NCI-H2227 (cell line): ENCODE results near the gene TMEM62.

Source experiments
- DNase-seq: peaks from one replicate; lab custom pipeline; 2025; ENCODE audit not compliant: unreplicated experiment; lab: John Stamatoyannopoulos, UW

TMEM62 gene

DNA sequence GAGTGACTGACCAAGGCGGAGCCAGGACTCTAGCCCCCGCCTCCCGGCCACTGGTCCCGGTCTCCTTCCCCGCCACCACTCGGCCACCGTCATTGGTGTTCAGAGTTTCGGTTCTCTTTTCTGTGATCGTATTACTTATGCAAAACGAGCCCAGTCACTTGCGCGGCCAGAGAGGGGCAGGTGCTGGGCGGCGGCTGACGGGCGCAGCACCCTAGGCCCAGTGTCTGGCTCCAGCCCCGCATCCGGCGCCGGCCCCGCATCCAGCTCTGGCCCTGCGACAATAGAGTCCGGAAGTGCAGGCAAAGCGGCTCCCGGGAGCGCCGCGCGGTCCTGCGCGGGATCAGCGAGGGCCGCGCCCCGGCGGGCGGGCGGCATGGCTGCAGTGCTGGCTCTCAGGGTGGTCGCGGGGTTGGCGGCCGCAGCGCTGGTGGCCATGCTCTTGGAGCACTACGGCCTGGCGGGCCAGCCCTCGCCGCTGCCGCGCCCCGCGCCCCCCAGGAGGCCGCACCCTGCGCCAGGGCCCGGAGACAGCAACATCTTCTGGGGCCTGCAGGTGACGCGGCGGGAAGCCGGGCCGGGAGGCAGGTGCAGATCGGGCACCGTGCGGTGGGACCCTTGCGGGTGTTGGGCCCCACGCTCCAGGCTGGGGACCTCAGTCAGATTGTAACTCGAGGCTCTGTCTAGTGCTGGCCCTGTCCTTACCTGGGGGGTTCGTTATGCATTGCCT lies at the start of gene TMEM62:
TMEM62 (plus strand) TSS at position 157 of the 727 bp plus-strand sequence; CDS start at position 374, 217 bp downstream.
- peak; percentile 64 for DNase-seq

DNA sequence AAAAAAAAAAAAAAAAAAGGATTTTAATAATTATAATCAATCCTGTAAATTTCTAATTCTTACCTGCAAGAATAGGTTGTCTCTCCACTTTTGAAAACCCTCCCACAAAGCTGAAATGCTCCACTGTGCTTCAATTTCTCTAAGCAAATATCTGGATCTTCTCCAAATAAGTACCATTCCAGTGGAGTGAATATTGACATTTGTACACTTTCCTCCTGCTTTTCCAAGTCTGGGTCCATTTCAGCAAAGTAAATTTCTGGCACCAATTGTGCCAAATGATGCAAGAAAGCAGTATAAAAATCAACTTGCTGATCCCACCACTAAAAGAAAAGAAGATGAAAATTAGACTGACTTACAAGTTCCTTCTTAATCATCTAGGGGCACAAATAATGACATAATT lies 47.5 kb upstream of the TMEM62 start:
- DNase-seq, result no peak

DNA sequence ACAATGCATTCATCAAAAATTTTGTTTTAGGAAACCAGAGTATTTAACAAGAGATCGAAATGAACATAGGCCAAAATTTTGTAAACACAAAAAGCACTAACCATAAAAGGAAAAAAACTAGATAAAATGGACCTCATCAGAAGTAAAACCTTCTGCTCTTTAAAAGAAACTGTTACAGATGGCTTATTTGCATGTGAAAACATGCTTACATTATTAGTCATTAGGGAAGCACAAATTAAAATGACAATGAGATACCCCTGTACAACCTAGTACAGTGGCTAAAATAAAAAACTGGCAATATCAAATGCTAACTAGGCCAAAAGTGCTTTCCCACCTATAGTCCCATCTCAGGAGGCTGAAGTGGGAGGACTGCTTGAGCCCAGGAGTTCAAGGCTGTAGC lies 46.8 kb upstream of the TMEM62 start:
- DNase-seq, result no peak

DNA sequence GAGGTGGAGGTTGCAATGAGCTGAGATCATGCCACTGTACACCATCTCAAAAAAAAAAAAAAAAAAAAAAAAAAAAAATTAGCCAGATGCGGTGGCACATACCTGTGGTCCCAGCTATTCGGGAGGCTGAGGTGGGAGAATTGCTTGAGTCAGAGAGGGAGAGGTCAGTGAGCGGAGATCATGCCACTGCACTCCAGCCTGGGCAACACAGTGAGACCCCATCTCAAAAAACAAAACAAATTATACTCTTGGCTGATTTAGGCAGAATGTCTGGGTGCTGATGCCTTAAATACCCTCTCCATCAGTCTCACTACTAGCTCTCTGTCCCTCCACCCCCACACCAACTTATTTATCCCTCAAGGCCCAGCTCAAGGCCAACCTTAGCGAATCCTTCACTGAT lies 41.5 kb upstream of the TMEM62 start:
- DNase-seq, result no peak

DNA sequence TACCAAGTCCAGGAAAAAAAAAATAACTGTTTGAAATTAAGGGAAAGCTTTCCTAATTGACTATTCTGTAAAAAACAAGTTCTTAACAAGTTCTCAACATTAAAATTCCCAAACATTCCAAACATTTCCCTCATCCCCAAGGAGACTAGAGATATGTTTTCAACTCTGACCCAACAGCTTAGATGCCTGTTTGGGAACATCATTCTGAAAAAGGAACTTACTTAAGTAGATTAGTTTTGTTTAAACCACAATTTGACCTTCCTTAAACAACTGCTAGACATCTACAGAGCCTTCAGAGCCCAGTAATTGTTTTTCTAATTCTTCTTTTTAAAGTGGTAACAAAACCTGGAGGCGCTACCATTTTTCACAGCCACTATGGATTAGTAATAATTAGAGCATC lies 40.4 kb upstream of the TMEM62 start:
- no peak for DNase-seq

DNA sequence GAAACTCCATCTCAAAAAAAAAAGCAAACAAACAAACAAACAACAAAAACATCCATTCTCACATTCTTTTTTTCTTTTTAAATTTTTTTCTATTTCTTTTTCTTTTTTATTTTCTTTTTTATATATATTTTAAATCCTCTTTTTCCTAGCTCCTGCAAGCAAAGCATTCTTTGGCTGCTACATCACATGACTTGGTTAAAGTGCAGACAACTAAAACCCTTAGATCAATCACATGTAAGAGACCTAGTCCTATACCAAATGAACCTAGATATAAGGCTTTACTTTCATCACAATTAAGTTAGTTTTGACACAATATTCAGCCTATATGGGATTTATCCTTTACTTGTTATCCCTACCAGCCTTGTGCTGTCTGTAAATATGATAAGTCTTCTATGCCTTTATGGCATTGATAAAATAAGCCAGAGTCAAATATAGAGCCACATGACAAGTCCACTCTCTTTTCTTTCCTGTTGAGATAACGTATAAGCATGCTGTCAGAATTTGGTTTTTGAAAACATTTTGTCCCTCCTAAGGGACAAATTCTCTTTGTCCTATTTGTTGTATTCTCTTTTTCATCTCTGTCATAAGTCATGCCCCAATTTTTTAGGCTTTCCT lies 38.9 kb upstream of the TMEM62 start:
- no peak for DNase-seq

DNA sequence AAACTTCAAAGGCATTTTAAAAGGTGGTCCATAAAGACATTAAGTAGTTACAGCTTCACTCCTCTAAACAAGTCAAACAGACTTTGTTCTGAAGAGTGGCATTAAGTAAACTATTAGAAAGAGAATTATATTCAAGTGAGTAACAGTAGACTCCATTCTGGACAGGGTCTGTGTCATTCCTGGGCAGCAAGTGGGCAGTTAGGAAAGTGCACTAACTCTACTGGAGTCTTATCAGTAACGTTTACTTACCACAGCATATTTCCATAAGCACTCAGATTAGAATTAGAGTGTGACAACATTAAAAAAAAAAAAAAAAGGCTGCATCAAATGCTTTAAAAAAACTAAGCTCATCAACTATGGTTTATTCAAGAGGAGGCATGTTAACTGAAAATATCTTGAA lies 38.1 kb upstream of the TMEM62 start:
- DNase-seq, result no peak

DNA sequence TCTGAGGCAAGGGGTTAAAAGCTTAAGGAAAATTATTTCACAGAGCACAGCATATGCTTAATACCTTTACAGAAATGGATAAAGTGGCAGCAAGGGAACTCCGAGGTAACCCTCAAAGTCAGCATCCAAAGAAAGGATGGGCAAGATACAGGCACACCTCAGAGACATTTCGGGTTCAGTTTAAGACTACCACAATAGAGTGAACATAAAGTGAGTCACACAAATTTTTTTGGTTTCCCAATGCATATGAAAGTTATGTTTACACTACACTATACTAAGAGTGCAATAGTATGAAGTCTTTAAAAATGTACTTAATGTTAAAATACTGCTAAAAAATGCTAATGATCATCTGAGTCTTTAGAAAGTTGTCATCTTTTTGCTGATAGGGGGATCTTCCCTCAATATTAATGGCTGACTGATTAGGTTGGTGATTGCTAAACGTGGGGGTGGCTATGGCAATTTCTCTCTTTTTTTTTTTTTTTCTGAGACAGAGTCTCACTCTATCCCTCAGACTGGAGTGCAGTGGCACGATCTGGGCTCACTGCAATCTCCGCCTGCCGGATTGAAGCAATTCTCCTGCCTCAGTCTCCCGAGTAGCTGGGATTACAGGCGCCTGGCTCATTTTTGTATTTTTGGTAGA lies 37.6 kb upstream of the TMEM62 start:
- DNase-seq, result no peak

DNA sequence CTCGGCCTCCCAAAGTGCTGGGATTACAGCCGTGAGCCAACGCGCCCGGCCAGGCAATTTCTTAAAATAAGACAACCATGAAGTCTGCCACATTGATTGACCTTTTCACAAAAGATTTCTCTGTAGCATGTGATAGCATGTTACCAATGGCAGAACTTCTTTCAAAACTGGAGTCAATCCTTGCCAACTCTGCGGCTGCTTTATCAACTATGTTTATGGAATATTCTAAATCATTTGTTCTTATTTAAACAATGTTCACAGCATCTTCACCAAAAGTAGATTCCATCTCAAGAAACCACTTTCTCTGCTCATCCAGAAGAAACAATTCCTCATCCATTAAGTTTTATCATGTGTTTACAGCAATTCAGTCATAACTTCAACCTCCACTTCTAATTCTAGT lies 37.0 kb upstream of the TMEM62 start:
- no peak for DNase-seq

DNA sequence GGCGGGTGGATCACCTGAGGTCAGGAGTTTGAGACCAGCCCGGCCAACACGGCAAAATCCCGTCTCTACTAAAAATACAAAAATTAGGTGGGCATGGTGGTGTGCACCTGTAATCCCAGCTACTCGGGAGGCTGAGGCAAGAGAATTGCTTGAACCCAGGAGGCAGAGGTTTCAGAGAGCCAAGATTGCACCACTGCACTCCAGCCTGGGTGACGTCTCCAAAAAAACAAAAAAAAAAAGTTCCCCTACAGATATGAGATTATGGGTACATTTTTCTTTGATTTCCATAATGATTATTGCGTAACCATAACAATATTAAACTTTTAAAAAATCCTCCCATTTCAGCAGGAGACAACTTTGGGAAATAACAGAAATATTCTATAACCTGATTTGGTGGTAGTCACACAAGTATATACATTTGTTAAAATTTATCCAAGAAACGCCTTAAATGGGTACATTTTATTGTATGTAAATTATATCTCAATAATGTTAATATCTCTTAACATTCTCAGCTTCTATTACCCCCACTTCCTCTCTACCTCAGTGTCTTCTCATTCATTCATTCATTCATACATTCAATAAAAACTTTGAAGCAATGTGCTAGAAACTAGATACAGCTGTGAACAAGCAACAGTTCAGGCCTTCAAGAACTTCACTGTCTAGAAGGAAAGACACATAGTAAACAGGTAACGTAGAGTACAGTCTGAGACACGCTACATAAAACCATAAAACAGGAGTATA lies 34.1 kb upstream of the TMEM62 start:
- no peak for DNase-seq

DNA sequence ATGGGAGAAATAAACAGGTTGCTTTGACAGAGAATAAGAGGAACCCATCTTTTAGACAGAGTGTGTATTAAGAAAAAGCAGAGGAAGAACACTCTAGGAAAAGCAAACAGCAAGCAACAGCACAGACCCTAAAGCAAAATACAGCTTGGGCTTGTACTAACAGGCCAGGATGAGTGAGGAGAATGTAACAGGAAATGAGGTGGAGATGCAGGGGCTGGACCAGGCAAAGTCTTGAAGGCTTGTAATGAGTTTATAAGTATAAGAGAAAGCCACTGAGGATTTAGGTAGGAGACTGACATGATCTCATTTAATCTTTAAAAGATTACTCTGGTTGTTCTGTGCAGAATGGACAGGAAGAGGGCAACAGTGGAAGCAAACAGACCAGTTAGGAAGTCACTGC lies 32.4 kb upstream of the TMEM62 start:
- no peak for DNase-seq

DNA sequence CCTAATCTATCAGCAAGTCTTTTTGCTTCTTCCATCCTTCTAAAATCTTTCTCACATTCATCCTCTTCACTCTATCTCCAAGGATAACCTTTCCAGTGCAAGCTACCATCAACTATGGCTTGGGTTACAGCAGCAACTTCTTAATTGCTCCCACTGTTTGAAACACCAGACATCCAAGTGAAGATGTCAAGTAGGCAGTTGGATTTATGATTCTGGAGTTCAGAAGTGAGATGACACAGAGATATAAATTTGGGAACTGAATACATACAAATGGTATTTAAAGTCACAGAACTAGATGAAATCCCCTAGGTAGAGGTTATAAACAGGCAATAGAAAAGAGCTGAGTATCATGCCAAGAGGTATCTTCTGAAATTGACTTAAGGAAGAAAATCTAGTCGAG lies 31.2 kb upstream of the TMEM62 start:
- DNase-seq, result no peak

DNA sequence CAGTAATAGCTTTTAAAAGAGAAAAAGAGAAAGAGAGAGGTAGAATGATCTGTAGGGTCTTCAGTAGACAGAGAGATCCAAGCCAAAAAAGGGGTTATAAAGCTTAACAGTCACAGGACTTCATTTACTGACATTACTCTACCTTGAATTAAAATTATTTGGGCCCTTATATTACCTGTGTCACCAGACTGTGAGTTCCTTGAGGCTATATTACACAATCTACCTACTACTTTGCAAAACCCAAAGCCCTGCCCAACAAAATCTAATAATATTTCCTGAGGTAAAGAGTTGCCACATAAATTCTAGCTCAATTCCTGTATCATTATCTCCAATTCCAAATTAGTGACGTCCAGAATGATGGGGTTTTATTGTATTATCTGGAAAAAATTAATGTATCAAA lies 29.5 kb upstream of the TMEM62 start:
- DNase-seq, result no peak

DNA sequence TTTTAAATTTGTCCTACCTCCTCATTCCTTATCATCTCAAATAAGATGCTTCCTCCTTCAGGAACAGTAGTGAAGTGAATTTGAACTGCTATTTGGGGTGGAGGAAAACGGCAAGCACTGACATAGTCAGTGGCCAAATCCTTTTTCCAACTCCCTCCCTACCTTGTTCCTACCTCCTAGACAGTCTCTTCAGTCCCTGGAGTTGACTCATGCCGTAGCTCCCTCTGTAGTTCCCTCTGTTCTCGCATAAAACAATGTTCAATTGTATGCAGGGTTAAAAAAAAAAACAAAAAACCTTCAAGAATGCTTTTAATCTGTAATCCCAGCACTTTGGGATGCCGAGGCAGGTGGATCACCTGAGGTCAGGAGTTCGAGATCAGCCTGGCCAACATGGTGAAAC lies 29.0 kb upstream of the TMEM62 start:
- no peak for DNase-seq

DNA sequence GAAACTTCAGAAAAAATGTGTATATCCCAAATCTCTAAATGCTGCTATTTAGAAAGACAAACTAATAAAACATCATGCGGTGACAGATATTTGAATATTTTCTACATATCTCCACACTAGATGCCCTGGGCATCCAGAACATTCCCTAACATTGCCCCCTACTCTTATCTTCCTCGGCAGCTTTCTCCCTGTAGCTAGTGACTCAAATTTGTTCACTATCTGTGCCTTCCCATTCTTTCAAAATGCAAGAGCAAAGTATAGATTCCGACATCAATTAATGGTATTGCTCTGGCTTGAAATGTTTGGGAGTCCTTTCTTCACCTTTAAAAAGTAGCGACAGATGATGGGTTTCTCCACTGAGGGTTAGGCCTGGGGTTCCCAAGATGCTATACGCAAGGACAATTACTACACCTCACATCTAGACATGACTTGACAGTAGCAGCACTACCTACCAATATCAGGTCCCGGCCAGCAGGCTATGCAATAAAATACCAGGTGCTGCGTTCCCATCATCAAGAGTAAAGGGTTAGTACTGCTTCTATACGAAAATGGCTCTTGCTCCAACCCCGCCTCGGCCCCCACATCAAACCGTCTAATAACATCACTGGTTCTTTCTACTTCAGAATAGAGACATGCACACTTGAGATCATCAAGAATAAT lies 28.2 kb upstream of the TMEM62 start:
- DNase-seq, result no peak

DNA sequence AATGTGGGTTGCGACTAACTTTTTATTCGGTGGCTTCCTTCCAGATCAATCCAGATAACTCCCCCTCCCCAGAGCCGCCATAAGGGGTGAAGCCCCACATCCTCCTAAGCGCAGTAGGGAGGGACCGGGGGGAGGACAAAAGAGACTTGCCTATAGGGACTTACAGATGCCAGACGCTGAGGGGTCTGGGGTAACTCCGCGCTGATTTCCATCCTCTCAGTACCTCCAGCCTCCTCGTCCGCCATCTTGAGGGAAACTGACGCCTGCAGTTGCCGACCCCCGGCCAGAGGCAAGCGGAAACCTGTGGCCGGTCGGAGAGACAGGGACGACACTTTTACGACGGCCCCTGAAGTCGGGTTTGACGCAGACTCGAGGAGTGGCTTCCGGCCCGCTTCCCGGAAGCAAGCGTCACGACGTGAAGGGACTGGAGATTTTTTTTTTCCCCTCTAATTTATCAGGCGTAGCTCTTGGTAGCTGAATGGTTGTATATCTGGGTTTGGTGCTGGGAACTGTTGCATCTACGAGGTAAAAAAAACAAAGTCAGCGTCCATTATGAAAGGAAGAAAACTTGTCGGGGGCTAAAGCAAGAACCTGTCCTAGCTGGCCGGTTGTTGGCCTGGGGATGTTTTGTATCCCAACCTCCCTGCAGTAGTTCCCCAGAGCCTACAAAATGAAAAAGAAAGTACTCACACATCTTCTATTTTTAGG lies 27.5 kb upstream of the TMEM62 start, which contains the start of gene UBR1:
UBR1 (minus strand) TSS at position 261 of the 708 bp plus-strand sequence; CDS start at position 245, 16 bp downstream.
- DNase-seq, result peak; percentile 90

DNA sequence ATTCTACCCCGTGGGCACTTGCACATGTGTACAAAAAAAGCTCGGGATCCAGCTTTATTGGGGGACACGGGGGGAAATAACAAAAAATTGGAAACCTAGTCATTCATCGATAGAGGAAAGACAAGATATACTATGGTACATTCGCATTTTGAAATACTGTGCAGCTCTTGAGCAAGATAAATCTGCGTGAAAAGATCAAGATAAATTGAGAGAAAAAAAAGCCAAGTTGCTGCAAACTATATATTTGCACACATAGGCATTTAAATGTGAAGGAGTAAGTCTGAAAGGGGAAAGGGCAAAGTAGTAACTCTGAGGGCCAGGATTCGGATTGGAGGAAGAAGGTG lies 26.9 kb upstream of the TMEM62 start:
- DNase-seq, result no peak

DNA sequence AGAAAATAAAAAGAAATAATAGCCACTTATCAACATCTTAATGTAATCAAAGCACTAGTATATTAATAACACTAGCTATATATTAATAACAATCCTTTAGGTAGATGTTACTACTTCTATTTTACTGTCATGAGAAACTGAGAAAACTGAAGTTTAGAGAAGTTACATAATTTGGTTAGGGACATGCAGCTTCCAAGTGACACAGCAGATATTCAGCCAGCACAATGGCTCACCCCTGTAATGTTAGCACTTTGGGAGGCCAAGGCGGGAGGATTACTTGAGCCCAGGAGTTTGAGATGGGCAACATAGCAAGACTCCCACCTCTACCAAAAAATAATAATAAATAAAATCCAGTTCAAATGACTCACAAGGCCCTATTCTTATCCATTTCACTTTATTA lies 25.6 kb upstream of the TMEM62 start:
- no peak for DNase-seq

DNA sequence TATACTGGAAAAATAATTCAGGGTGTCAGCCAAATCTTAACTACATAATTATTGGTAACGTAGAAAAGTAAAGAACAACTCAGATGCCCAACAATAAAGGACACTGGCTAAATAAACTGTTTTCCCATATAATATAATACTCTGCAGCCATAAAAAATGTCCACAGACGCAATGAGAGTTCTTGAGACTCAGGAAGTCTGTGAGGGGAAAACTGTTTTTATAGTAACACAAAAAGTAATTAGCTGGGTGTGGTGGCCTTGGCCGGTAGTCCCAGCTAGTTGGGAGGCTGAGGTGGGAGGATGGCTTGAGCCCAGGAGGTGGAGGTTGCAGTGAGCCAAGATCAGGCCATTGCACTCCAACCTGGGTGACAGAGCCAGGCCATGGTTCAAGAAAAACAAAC lies 22.0 kb upstream of the TMEM62 start:
- no peak for DNase-seq

DNA sequence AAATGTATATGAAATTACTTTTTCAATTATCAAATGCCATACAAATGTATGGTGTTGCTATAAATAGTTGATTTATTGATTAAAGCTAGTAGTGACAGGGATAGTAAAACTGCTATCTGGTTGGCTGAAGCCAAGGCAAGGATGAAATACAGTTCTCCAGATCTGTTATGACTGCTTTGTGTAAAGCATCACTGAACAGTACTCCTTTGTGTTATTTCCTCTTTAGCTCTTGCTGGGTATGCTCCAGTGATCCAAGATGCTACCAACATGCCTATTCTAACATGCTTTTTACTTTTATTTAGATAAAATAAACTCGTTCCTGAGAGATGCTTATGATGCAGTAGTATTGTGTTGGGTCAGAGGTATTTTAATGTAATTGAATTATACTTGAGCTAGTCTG lies 15.1 kb upstream of the TMEM62 start:
- DNase-seq, result no peak

DNA sequence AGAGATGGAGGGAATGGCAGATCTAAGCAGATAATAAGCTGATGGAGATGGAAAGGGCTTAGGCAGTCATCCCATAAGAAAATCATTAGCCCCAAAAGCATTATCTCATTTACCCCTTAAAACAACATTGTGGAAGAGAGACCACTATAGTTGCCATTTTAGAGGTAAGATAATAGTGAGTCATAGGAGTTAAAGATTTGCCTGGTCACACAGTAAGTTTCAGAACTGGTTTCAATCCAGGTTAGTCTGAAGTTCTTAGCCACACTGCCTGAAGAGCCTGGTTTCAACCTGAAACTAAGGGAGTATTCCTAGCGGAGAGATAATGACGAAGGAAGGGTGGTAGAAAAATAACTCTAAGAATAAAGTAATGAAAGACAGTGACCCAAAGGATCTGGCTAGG lies 14.6 kb upstream of the TMEM62 start:
- DNase-seq, result no peak
